Measurements from ENCODE around the gene KLK15.

KLK15 gene

GRCh38 chr19:50833117-50833801 is at the start of gene KLK15:
KLK15 (minus strand) TSS chr19:50833574; CDS start chr19:50831492, 2,082 bp downstream.
- DNase-seq (ENCODE audit: low read depth): no peak

GRCh38 chr19:50882188-50882587 is 48.8 kb upstream of the KLK15 start:
- DNase-seq (ENCODE audit: low read depth): no peak

- DNase-seq (ENCODE audit: low read depth): no peak
These were observed 46.9 kb upstream of the KLK15 start for GRCh38 chr19:50880241-50880640.

- no peak for DNase-seq (ENCODE audit: low read depth)
These were observed 45.5 kb upstream of the KLK15 start for GRCh38 chr19:50878851-50879250.

GRCh38 chr19:50877338-50877737 is 44.0 kb upstream of the KLK15 start:
- no peak for DNase-seq (ENCODE audit: low read depth)

- DNase-seq (ENCODE audit: low read depth): no peak
These were observed 43.1 kb upstream of the KLK15 start for GRCh38 chr19:50876456-50876855.

GRCh38 chr19:50875795-50876422 is 42.5 kb upstream of the KLK15 start:
- DNase-seq (ENCODE audit: low read depth): no peak

- no peak for DNase-seq (ENCODE audit: low read depth)
These were observed 40.8 kb upstream of the KLK15 start for GRCh38 chr19:50874211-50874610.

GRCh38 chr19:50873056-50873455 is 39.7 kb upstream of the KLK15 start, which contains the start of gene KLK2:
KLK2 (plus strand) TSS chr19:50873439; CDS start chr19:50873474, 35 bp downstream.
- no peak for DNase-seq (ENCODE audit: low read depth)

- no peak for DNase-seq (ENCODE audit: low read depth)
These were observed 37.2 kb upstream of the KLK15 start for GRCh38 chr19:50870417-50871089.

- no peak for DNase-seq (ENCODE audit: low read depth)
These were observed 36.1 kb upstream of the KLK15 start for GRCh38 chr19:50869479-50869878.

- DNase-seq (ENCODE audit: low read depth): no peak
These were observed 28.3 kb upstream of the KLK15 start for GRCh38 chr19:50861496-50862286.

GRCh38 chr19:50861010-50861409 is 27.6 kb upstream of the KLK15 start:
- no peak for DNase-seq (ENCODE audit: low read depth)

- DNase-seq (ENCODE audit: low read depth): no peak
These were observed 26.5 kb upstream of the KLK15 start for GRCh38 chr19:50859849-50860248.

- no peak for DNase-seq (ENCODE audit: low read depth)
These were observed 25.5 kb upstream of the KLK15 start for GRCh38 chr19:50858886-50859285.

GRCh38 chr19:50857366-50857765 is 24.0 kb upstream of the KLK15 start:
- no peak for DNase-seq (ENCODE audit: low read depth)

- DNase-seq (ENCODE audit: low read depth): no peak
These were observed 21.4 kb upstream of the KLK15 start, which contains the start of gene KLK3 for GRCh38 chr19:50854636-50855410. KLK3 (plus strand) TSS chr19:50854915; CDS start chr19:50854956, 41 bp downstream.

- DNase-seq (ENCODE audit: low read depth): no peak
These were observed 18.2 kb upstream of the KLK15 start for GRCh38 chr19:50851620-50852019.

- DNase-seq (ENCODE audit: low read depth): no peak
These were observed 17.4 kb upstream of the KLK15 start for GRCh38 chr19:50850738-50851137.

GRCh38 chr19:50844296-50844935 is 11.0 kb upstream of the KLK15 start:
- no peak for DNase-seq (ENCODE audit: low read depth)

- no peak for DNase-seq (ENCODE audit: low read depth)
These were observed 10.4 kb upstream of the KLK15 start for GRCh38 chr19:50843701-50844221.

All from stimulated activated CD8-positive, alpha-beta memory T cell treated with anti-CD3 and anti-CD28 coated beads, Interleukin-4, amount 100 ng/mL, for 24 hours (primary cell).